Kidney (tissue), 14 donors: ENCODE data around the gene SPOCK2. TPM values are rescaled to one million over a fixed set of nuclear protein-coding genes. Genes with fewer than 3 reads are reported as not detected.

Source experiments
- DNase-seq, 5 donors: peaks; one replicate each; pipeline ENCODE4 v3.0.0-alpha.2; 2013 to 2020
- FAIRE-seq: peaks from 2 replicates; lab custom pipeline; 2012; peaks lifted over from hg19 to GRCh38; lab: Jason Lieb, UNC
- H3K27ac ChIP-seq, 2 donors: one replicate each; pipeline ENCODE4 v1.7.0; 2013; ENCODE audit warnings: low read depth in 2 of 2, low read length in 2 of 2, inconsistent platforms in 1 of 2
- H3K27me3 ChIP-seq: one replicate; pipeline ENCODE4 v1.7.1; 2013; ENCODE audit warnings: low read length, inconsistent platforms; ENCODE audit not compliant: control insufficient read depth, insufficient read depth
- H3K36me3 ChIP-seq, 3 donors: one replicate each; pipeline versions ENCODE4 v1.7.0 to v1.7.1; 2013; ENCODE audit warnings: low read length in 3 of 3, control low read depth in 1 of 3, inconsistent platforms in 1 of 3; ENCODE audit not compliant: insufficient read depth in 3 of 3, control insufficient read depth in 2 of 3
- H3K4me1 ChIP-seq, 3 donors: one replicate each; pipeline versions ENCODE4 v1.7.0 to v1.7.1; 2013; ENCODE audit warnings: low read length in 3 of 3, inconsistent platforms in 1 of 3, low read depth in 1 of 3; ENCODE audit not compliant: control insufficient read depth in 2 of 3, insufficient read depth in 2 of 3
- H3K4me3 ChIP-seq, 3 donors: one replicate each; pipeline versions ENCODE4 v1.7.0 to v1.8.1; 2013; ENCODE audit warnings: low read length in 3 of 3, control low read depth in 1 of 3, inconsistent platforms in 1 of 3
- H3K9ac ChIP-seq, 3 donors: one replicate each; pipeline versions ENCODE4 v1.7.0 to v1.7.1; 2013; ENCODE audit warnings: low read length in 3 of 3, control low read depth in 1 of 3, inconsistent platforms in 1 of 3
- H3K9me3 ChIP-seq, 3 donors: one replicate each; pipeline versions ENCODE4 v1.7.0 to v1.7.1; 2013; ENCODE audit warnings: low read length in 3 of 3, control low read depth in 1 of 3, inconsistent platforms in 1 of 3; ENCODE audit not compliant: control insufficient read depth in 2 of 3, insufficient read depth in 1 of 3
- CTCF ChIP-seq: IDR thresholded peaks from 3 replicates; pipeline ENCODE4 v1.5.1; 2012; ENCODE audit warnings: mild to moderate bottlenecking, moderate library complexity, borderline replicate concordance; ENCODE audit not compliant: insufficient read depth; ENCODE audit errors: extremely low read depth
- intact Hi-C: fragments of 100-400 bp; cut with DNase I; formaldehyde crosslinking; loops from one replicate; pipeline ENCODE4 v1.11.1; 2022
- polyA plus RNA-seq: library from polyadenylated mRNA; stranded (reverse); fragments of 350-450 nt; fragmentation: Illumina TruSeq; extraction: RNeasy Lipid Tissue Mini Kit (QIAGEN cat#74804); gene quantifications from one replicate; pipeline ENCODE4 v1.2.3, GENCODE V29; 2014; ENCODE audit warnings: low read depth, low replicate concordance; ENCODE audit not compliant: insufficient read depth
- total RNA-seq: library from RNA; stranded (reverse); fragmentation: NEBNext Ultra II Directional; extraction: Animal tissue kit (Norgen Biotek cat#: 25700); gene quantifications from one replicate; pipeline ENCODE4 v1.2.1, GENCODE V29; 2021
- donor health status: control.
- donor health status: control.
- donor health status: control.
- donor health status: control.
- donor health status: control.
- donor health status: DM: yes; HTN: yes; CAD: no.
- donor health status: Normal renal cell carcinoma (clear cell type).

SPOCK2 gene
- total and polyA plus RNA-seq, 2 donors from 2014 or later = 19.7 to 103 TPM

GRCh38 chr10:72134785-72135767, 46.7 kb upstream of the SPOCK2 start:
- intact Hi-C loops = no loop called here

GRCh38 chr10:72133517-72133916, 45.2 kb upstream of the SPOCK2 start:
- Histone ChIP-seq H3K36me3 (no peaks in the 10 kb centered on the region), H3K27me3 (no peaks in the 10 kb centered on the region), H3K4me3 (no peak overlapping the region), H3K9me3 (no peaks in the 10 kb centered on the region), H3K4me1 (no peaks in the 10 kb centered on the region), H3K27ac (no peak overlapping the region), H3K9ac (no peak overlapping the region)
- no peak for TF ChIP-seq CTCF
- intact Hi-C loops = no loop called here
- DNase-seq (no peak), FAIRE-seq (no peak)

More at GRCh38 chr10:72134785-72135767, 46.7 kb upstream of the SPOCK2 start:
- H3K9ac ChIP-seq = no peak overlapping the region
- no peak overlapping the region for H3K27ac ChIP-seq
- H3K4me3 ChIP-seq = no peak overlapping the region
- H3K9me3 ChIP-seq = no peaks in the 10 kb centered on the region
- TF ChIP-seq CTCF = no peak
- H3K27me3 ChIP-seq = no peaks in the 10 kb centered on the region
- no peaks in the 10 kb centered on the region for H3K36me3 ChIP-seq
- no peak for FAIRE-seq
- no peak for DNase-seq
- H3K4me1 ChIP-seq = no peaks in the 10 kb centered on the region

GRCh38 chr10:72132854-72133253, 44.5 kb upstream of the SPOCK2 start:
- FAIRE-seq (no peak), DNase-seq (no peak)
- Histone ChIP-seq H3K9me3 (no peaks in the 10 kb centered on the region), H3K4me1 (no peaks in the 10 kb centered on the region), H3K4me3 (no peak overlapping the region), H3K27ac (no peak overlapping the region), H3K9ac (no peak overlapping the region), H3K27me3 (no peaks in the 10 kb centered on the region), H3K36me3 (no peaks in the 10 kb centered on the region)
- intact Hi-C loops = no loop called here
- no peak for TF ChIP-seq CTCF
